Measurements from ENCODE around the gene FSHB. TPM values are rescaled to one million over a fixed set of nuclear protein-coding genes. Genes with fewer than 3 reads are reported as not detected.

The FSHB gene
- total and polyA plus RNA-seq, 2 of the 4 experiments (the other 2 are of a cell fraction): not detected

- Histone ChIP-seq H3K27me3 (ENCODE audit: control insufficient read depth, insufficient read depth, low read length) (no peaks in the 10 kb centered on the region), H3K4ac (ENCODE audit: low read depth, low read length) (no peak overlapping the region), H2BK120ac (ENCODE audit: low read depth, low read length) (no peak overlapping the region), H3K18ac (ENCODE audit: low read depth, low read length) (no peak overlapping the region), H3K36me3 (ENCODE audit: control insufficient read depth, insufficient read depth, low read length) (no peaks in the 10 kb centered on the region), H3K4me1 (ENCODE audit: control insufficient read depth, insufficient read depth, low read length) (no peaks in the 10 kb centered on the region), H3K23ac (ENCODE audit: low read depth, low read length) (no peak overlapping the region), H2AK9ac (replicated peaks; ENCODE audit: low read depth, low read length, poor library complexity) (no peak overlapping the region), H4K8ac (ENCODE audit: low read depth in 2 of 2, low read length in 2 of 2) (no peak overlapping the region), H3K4me3 (ENCODE audit: insufficient read depth, low read depth, low read length) (no peak overlapping the region), H3K4me2 (ENCODE audit: low read depth, low read length) (no peak overlapping the region), H2BK20ac (ENCODE audit: low read depth, low read length) (no peak overlapping the region), H2AFZ (replicated peaks; ENCODE audit: low read length, poor library complexity) (no peak overlapping the region), H4K5ac (ENCODE audit: low read depth, low read length) (no peak overlapping the region), H2AK5ac (ENCODE audit: low read depth, low read length) (no peak overlapping the region), H3K27ac (ENCODE audit: insufficient read depth, low read length) (no peak overlapping the region), H3K9ac (ENCODE audit: low read depth, low read length) (no peak overlapping the region), H2BK5ac (ENCODE audit: low read depth, low read length, poor library complexity, severe bottlenecking) (no peak overlapping the region), H3K56ac (ENCODE audit: extremely low read depth, insufficient read depth, low read length) (no peak overlapping the region), H4K91ac (ENCODE audit: insufficient read depth, low read depth, low read length) (no peak overlapping the region), H3K14ac (replicated peaks; ENCODE audit: low read depth, low read length) (no peak overlapping the region), H3K79me1 (ENCODE audit: low read depth in 1 of 2, low read length in 2 of 2) (no peaks in the 10 kb centered on the region), H2BK15ac (ENCODE audit: low read depth, low read length) (no peak overlapping the region), H4K20me1 (ENCODE audit: insufficient read depth, low read length) (no peaks in the 10 kb centered on the region), H3K9me3 (ENCODE audit: control insufficient read depth, insufficient read depth, low read length) (no peaks in the 10 kb centered on the region), H3K9me1 (ENCODE audit: insufficient read depth, low read length) (no peaks in the 10 kb centered on the region)
- TF ChIP-seq POLR2A (IDR thresholded peaks at IDR 0.05; ENCODE audit: low read depth, low read length) (no peak), SMC3 (IDR thresholded peaks at IDR 0.05; ENCODE audit: low read depth, low read length) (no peak), FOS (IDR thresholded peaks at IDR 0.05; ENCODE audit: low read depth, low read length) (no peak), CEBPB (IDR thresholded peaks at IDR 0.05; ENCODE audit: low read depth, low read length) (no peak), RAD21 (IDR thresholded peaks at IDR 0.05; ENCODE audit: low read length) (no peak), RCOR1 (IDR thresholded peaks at IDR 0.05; ENCODE audit: insufficient replicate concordance, low read length) (no peak), USF2 (IDR thresholded peaks at IDR 0.05; ENCODE audit: low read depth, low read length) (no peak)
- dilution Hi-C loops (cut with HindIII; ENCODE audit: low sequenced_read_pairs, unreplicated experiment): no loop called here
- intact Hi-C loops (cut with micrococcal nuclease): no loop called here
- WGBS, 2 experiments (ENCODE audit: extremely low coverage in 2 of 2, insufficient read length in 1 of 2): no CpG with 5 or more reads among the region's 2 CpGs
- ChIA-PET CTCF (no interaction called here), POLR2A (ENCODE audit: unreplicated experiment) (no interaction called here)
- in situ Hi-C loops (cut with MboI; ENCODE audit: low sequenced_read_pairs): no loop called here
- BruUV-seq (replicated peaks): no TSS peak
- ATAC-seq (ENCODE audit: low read depth) (no peak), DNase-seq (no peak)
These were observed 14.8 kb downstream of the FSHB start for GRCh38 chr11:30245621-30246020.
